GM21528 (cell line): ENCODE results near the gene PLXNA2.

Experiments
- ATAC-seq: cut with Tn5 transposase; IDR thresholded peaks from one replicate; pipeline ENCODE4 v1.9.1; 2021; ENCODE audit warnings: mild to moderate bottlenecking, moderate library complexity; ENCODE audit not compliant: unreplicated experiment, low FRiP score

Gene PLXNA2

GRCh38 chr1:208009706-208010444, 234.3 kb downstream of the PLXNA2 start:
- ATAC-seq: no peak

GRCh38 chr1:208009303-208009702, 234.9 kb downstream of the PLXNA2 start:
- ATAC-seq: no peak

GRCh38 chr1:208008534-208008933, 235.7 kb downstream of the PLXNA2 start:
- ATAC-seq: no peak

- ATAC-seq: no peak
These were observed 236.2 kb downstream of the PLXNA2 start for GRCh38 chr1:208007938-208008342.

- ATAC-seq: no peak
These were observed 236.8 kb downstream of the PLXNA2 start for GRCh38 chr1:208007319-208007937.

GRCh38 chr1:208006258-208006920, 237.8 kb downstream of the PLXNA2 start:
- no peak for ATAC-seq

- no peak for ATAC-seq
These were observed 239.3 kb downstream of the PLXNA2 start for GRCh38 chr1:208004851-208005250.

GRCh38 chr1:208003241-208003640, 240.9 kb downstream of the PLXNA2 start:
- no peak for ATAC-seq

GRCh38 chr1:208002672-208003071, 241.5 kb downstream of the PLXNA2 start:
- no peak for ATAC-seq

GRCh38 chr1:208002078-208002477, 242.1 kb downstream of the PLXNA2 start:
- no peak for ATAC-seq

GRCh38 chr1:208000504-208000903, 243.7 kb downstream of the PLXNA2 start:
- no peak for ATAC-seq

GRCh38 chr1:207999972-208000371, 244.2 kb downstream of the PLXNA2 start:
- ATAC-seq: no peak

GRCh38 chr1:207999274-207999915, 244.8 kb downstream of the PLXNA2 start:
- no peak for ATAC-seq

- no peak for ATAC-seq
These were observed 245.5 kb downstream of the PLXNA2 start for GRCh38 chr1:207998691-207999090.

GRCh38 chr1:207997486-207998268, 246.5 kb downstream of the PLXNA2 start:
- no peak for ATAC-seq

GRCh38 chr1:207996636-207997035, 247.5 kb downstream of the PLXNA2 start:
- ATAC-seq: no peak

- ATAC-seq: no peak
These were observed 248.6 kb downstream of the PLXNA2 start for GRCh38 chr1:207995576-207995975.

GRCh38 chr1:207993477-207994445, 250.4 kb downstream of the PLXNA2 start:
- ATAC-seq: no peak

GRCh38 chr1:207992677-207993236, 251.4 kb downstream of the PLXNA2 start:
- ATAC-seq: no peak
